ENCODE results near the gene EIF5AL1.
"Not testable (repeated sequence)": the region's sequence is repeated elsewhere in the genome, so short reads cannot be mapped to it uniquely, and the experiment has no call there.

The EIF5AL1 gene

DNA sequence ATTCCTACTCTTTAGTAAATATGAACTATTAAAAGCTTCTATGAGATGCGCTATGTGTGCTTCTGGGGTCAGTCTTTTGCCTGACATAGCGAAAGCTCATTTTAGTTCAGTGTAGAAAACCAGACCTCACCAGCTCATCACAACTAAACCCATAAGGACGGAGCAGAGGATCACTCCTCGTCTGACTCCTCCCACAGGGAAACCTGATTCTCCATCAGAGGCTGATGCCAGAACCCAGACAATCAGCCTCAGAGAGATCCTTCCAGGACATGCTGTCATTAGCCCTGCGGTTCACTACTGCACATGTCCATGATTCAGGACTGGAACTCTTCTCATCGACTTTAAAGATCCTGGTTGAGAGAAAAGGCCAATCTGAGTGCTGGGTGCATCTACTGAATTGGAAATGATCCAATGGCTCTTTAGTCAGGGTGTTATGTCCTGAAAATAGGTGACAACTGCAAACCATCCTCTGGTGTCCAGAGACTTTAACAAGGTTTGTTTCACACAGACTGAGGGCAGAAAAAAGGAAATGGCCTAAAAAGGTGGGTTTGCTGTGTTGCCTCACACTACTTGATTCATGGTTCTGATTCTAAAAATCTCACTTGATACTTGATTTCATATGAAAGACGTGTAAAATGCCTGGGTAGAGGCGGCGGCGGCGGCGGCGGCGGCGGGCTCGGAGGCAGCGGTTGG, at the start of gene EIF5AL1:
EIF5AL1 (plus strand) TSS at position 643 of the 693 bp plus-strand sequence. CDS start 117 bp downstream, outside the sequence.
- not testable (repeated sequence) for H3K27ac ChIP-seq

DNA sequence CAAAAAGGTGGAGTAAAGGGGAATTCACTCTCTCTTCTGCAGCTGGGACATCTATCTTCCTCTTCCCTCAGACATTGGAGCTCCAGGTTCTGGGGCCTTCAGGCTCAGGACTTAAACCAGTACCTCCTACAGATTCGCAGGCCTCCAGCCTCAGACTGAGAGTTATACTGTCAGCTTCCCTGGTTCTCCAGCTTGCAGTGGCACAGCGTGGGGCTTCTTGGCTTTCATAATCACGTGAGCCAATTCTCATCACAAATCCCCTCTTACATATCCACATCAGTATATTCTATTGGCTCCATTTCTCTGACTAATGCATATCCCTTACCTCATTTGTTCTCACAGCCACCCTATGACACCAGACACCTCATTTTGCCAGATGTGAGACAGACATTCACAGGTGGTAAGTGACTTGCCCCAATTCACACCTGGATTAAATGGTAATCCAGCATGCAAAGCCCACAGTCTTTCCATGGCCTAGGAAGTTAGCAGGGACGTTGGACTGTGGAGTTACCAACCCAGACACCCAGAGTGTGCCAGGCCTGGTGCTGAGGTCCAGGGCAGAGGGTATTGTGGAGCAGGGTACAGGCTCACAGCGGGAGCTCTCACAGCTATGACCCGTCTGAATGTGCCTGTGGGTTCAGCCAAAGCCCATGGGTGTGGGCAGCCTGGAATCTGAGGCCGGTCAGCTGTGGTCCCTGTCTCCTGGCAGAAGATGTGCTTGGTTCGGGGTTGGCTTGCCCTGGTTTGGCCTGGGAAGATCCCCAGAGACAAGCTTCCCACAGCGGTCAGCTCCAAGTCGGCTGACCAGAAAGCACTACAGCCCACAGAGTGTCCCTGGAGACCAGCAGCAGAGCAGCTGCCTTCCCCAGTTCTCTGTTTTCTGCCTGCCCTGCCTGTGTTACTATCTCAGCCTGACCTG, 48.5 kb upstream of the EIF5AL1 start:
- TF ChIP-seq, protein P1, sequence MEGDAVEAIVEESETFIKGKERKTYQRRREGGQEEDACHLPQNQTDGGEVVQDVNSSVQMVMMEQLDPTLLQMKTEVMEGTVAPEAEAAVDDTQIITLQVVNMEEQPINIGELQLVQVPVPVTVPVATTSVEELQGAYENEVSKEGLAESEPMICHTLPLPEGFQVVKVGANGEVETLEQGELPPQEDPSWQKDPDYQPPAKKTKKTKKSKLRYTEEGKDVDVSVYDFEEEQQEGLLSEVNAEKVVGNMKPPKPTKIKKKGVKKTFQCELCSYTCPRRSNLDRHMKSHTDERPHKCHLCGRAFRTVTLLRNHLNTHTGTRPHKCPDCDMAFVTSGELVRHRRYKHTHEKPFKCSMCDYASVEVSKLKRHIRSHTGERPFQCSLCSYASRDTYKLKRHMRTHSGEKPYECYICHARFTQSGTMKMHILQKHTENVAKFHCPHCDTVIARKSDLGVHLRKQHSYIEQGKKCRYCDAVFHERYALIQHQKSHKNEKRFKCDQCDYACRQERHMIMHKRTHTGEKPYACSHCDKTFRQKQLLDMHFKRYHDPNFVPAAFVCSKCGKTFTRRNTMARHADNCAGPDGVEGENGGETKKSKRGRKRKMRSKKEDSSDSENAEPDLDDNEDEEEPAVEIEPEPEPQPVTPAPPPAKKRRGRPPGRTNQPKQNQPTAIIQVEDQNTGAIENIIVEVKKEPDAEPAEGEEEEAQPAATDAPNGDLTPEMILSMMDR (conservative IDR thresholded peaks at IDR 0.05), result no peak
- no peak overlapping the region for H3K27ac ChIP-seq

DNA sequence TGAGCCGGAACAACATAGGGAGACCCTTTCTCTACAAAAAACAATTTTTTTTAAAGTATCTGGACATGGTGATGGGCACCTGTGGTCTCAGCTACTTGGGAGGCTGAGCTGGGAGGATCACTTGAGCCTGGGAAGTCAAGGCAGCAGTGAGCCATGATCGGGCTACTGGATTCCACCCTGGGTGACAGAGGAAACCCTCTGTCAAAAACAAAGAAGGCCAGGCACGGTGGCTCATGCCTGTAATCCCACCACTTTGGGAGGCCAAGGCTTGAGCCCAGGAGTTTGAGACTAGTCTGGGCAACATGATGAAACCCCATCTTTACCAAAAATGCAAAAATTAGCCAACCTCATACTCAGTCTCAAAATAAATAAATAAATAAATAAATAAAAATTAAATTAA, 47.0 kb upstream of the EIF5AL1 start:
- TF ChIP-seq, protein P1 (conservative IDR thresholded peaks at IDR 0.05), result no peak
- no peak overlapping the region for H3K27ac ChIP-seq

DNA sequence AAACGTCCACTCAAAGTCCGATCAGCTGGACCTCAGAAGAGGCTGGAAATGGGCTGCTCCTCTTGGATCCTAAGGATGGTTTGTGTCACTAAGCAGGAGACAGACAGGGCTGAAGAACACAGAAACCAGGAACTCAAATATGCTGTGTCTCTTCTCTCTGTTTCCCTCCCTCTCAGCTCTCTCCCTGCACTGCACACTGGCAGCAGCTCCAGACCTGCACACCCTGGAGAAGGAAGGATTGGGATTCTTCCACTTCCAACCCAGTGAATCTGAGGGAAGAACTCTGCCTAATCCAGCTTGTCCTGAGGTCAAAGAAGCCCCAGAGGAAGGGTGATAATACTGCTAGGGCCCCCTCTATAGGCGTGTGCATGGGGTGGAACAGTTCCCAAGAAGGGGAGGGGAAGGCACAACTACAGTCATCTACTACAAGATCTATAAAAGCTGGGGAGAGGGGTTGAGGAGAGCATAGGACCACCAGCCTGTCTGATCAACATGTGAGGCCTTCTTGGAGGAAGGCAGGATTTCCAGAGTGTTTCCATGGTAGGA, 44.2 kb upstream of the EIF5AL1 start:
- H3K27ac ChIP-seq, result no peak overlapping the region
- TF ChIP-seq, protein P1 (conservative IDR thresholded peaks at IDR 0.05), result no peak

DNA sequence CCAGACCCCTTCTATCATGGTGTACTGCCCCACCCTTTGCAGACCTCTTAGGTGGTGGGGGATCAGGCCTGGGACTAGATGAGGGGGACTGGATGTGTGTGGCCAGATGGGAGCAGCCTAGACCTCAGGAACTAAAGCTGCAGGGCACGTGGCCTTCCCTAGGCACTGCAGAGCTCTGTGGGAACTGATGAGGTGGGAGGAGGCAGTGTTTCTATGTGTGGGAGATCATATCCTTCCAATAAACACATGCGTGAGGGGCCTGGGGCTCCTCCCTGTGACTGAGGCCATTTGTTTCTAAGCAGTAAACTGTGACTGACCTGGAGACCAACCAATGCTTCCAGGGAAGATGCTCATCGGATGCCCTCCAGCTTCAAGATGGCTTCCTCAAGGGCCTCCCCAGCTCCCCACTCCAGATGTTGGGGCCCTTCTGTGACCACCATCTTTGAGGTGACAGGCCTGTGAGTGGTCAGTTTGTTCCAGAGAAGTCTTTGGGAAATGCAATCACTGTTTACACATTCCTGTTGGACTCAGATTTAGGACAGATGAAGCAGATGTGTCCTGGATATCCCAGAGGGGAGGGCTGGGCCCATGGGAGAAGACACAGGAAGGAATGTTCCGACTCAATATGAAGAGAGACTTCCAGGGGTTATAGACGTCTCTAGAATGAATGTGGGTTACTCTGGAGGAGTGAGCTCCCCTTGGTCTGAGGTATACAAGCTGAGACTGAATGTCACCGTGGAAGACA, 43.3 kb upstream of the EIF5AL1 start:
- no peak overlapping the region for H3K27ac ChIP-seq
- TF ChIP-seq, protein P1 (conservative IDR thresholded peaks at IDR 0.05), result no peak

DNA sequence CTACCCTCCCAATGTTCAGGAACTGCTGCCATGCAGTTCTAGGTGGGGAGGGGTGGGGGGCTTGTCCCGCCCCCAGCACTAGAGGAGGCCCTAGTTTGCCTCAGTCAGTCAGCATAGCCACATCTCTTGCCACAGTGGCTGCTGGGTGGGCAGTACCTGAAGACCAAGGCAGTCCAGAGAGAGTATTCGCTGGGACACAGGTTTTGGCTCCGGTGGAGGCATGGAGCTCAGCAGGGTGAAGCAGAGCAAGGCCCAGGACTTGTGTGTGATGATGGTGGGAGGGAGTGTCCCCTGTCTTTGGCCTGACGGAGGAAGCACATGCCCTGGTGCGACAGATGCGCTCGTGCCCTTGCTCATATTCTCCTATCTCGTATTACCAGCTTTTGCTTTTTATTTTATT, 42.2 kb upstream of the EIF5AL1 start:
- TF ChIP-seq, protein P1 (conservative IDR thresholded peaks at IDR 0.05), result no peak
- no peak overlapping the region for H3K27ac ChIP-seq

DNA sequence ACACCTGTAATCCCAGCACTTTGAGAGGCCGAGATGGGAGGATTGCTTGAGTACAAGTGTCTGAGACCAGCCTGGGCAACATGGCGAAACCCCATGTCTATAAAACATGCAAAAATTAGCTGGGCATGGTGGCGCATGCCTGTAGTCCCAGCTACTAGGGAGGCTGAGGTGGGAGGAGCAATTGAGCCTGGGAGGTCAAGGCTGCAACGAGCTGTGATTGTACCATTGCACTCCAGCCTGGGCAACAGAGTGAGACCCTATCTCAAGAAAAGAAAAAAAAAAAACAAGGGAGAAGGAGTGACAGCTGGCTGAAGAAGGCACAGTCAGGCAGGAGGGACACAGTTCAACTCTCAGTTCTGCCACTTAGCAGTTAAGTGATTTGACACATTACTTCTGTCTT, 40.6 kb upstream of the EIF5AL1 start:
- TF ChIP-seq, protein P1 (conservative IDR thresholded peaks at IDR 0.05), result no peak
- H3K27ac ChIP-seq, result no peak overlapping the region

Data from VCaP (cell line).